ENCODE measurements around the gene MTMR3.
"Not testable (repeated sequence)": the region's sequence is repeated elsewhere in the genome, so short reads cannot be mapped to it uniquely, and the experiment has no call there.

Gene MTMR3

DNA sequence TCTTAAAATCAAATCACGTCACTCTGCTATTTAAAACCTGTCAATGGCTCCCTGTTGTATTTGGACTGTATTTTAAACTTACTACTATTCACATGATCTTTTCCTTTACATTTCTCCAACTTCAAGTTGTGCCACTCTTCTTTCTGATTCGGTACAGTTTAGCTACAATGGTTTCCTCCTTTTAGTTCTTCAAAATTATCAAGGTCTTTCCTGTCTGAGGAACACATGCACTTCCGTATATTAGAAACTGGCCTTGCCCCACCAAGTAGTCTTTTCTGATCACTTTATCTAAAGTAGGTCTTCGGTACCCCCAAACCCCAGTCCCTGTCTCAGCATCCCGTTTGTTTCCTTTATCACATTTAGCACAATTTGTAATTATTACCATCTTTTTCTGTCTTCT, 81.8 kb downstream of the MTMR3 start:
- no peak overlapping the region for H3K27ac ChIP-seq
- TF ChIP-seq, protein P1, sequence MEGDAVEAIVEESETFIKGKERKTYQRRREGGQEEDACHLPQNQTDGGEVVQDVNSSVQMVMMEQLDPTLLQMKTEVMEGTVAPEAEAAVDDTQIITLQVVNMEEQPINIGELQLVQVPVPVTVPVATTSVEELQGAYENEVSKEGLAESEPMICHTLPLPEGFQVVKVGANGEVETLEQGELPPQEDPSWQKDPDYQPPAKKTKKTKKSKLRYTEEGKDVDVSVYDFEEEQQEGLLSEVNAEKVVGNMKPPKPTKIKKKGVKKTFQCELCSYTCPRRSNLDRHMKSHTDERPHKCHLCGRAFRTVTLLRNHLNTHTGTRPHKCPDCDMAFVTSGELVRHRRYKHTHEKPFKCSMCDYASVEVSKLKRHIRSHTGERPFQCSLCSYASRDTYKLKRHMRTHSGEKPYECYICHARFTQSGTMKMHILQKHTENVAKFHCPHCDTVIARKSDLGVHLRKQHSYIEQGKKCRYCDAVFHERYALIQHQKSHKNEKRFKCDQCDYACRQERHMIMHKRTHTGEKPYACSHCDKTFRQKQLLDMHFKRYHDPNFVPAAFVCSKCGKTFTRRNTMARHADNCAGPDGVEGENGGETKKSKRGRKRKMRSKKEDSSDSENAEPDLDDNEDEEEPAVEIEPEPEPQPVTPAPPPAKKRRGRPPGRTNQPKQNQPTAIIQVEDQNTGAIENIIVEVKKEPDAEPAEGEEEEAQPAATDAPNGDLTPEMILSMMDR (IDR thresholded peaks at IDR 0.05), result no peak
- TF ChIP-seq ZFX (IDR thresholded peaks at IDR 0.05; ENCODE audit: borderline replicate concordance), result no peak

DNA sequence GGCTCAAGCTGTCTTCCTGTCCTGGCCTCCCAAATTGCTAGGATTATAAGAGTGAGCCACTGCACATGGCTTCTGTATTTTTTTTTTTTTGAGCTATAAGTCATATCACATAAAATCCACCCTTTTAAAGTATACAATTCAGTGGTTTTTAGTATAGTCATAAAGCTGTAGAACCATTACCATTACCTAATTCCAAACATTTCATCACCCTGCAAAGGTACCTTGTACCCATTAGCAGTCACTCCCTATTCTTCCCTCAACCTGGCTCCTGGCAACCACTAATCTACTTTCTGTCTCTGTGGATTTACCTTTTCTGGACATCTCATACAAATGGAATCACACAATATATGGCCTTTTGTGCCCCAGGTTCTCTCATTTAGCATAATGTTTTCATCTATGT, 84.5 kb downstream of the MTMR3 start:
- TF ChIP-seq, protein P1 (IDR thresholded peaks at IDR 0.05), result no peak
- TF ChIP-seq ZFX (IDR thresholded peaks at IDR 0.05; ENCODE audit: borderline replicate concordance), result no peak
- H3K27ac ChIP-seq, result no peak overlapping the region

DNA sequence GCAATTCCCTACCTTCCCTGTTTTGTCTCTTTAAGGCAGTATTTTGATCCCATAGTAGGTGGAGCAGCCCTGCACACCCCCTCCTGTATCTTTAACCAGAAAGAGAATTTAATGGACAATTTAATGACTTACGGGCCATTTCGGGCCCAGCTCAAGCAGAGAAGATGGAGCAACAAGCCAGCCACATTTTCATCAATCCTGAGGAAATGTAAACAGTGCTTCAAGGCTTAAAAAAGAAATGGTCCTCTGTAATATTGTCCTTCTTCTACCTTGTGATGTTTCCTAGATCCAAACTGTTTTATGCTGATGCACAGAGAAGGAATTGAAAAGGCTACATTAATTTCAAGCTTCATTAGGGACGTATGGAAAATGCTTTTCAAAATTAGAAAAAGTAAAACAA, 88.6 kb downstream of the MTMR3 start:
- TF ChIP-seq, protein P1 (IDR thresholded peaks at IDR 0.05), result no peak
- no peak for TF ChIP-seq ZFX (IDR thresholded peaks at IDR 0.05; ENCODE audit: borderline replicate concordance)
- no peak overlapping the region for H3K27ac ChIP-seq

DNA sequence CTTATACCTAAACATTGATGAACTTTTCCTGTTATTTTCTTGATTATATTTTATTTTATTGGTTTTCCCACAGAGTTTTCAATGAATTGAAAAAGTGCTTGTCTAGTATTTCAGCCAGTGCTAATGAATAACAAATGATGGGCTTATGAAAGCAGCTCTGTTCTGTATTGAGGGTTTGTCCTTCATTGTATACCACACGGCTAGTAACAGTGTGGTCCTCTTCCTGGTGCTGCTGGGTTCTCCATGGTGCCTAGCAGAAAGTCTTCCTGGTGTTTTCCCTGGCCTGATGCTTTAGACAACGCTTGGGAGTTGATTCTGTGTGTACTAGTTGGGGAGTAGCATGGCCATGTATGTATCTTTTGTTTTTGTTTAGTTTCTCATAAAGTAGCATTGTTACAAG, 89.1 kb downstream of the MTMR3 start:
- no peak for TF ChIP-seq ZFX (IDR thresholded peaks at IDR 0.05; ENCODE audit: borderline replicate concordance)
- TF ChIP-seq, protein P1 (IDR thresholded peaks at IDR 0.05), result no peak

DNA sequence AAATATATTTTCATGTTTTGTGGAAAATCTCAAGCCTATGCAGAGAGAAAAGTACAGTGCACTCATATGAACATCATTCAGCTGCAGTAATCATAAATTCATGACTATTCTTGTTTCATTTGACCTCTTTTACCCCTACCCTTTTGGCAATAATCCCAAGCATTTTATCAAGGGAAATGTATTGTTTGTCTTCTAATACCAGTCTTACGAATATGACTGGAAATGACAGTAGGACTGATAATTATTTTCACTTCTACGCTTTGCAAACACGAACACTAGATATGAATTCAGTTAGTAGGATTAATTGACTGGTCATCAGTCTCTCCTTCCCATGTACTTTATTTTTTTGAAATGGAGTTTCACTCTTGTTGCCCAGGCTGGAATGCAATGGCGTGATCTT, 90.3 kb downstream of the MTMR3 start:
- TF ChIP-seq, protein P1 (IDR thresholded peaks at IDR 0.05), result no peak
- no peak for TF ChIP-seq ZFX (IDR thresholded peaks at IDR 0.05; ENCODE audit: borderline replicate concordance)

More for the DNA sequence above, 89.1 kb downstream of the MTMR3 start:
- H3K27ac ChIP-seq, result no peak overlapping the region

DNA sequence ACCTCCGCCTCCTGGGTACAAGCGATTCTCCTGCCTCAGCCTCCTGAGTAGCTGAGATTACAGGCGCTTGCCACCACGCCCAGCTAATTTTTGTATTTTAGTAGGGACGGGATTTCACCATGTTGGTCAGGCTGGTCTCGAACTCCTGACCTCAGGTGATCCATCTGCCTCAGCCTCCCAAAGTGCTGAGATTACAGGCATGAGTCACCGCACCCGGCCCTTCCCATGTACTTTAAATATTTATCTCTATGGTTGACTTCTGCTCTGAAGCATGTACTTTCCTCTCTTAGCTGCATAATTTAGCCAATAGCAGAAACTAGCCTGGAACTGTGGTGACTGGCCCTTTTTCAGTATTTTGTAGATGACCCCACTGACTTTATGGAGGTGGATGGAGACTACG, 90.7 kb downstream of the MTMR3 start:
- not testable (repeated sequence) for H3K27ac ChIP-seq

More for the DNA sequence above, 90.3 kb downstream of the MTMR3 start:
- H3K27ac ChIP-seq, result no peak overlapping the region

DNA sequence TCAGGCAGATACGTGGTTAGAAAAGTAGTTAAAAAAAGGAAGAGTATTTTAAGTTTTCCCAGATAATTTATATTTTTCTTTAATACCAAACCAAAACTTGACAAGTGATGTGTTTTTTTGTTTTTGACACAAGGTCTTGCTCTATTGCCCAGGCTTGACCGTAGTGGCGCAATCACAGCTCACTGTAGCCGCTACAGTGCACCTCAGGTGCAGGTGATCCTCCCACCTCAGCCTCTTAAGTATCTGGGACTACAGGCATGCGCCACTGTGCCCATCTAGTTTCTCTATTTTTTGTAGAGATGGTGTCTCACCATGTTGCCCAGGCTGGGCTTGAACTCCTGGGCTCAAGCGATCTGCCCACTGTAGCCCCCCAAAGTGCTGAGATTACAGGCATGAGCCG, 92.5 kb downstream of the MTMR3 start:
- H3K27ac ChIP-seq, result no peak overlapping the region
- TF ChIP-seq, protein P1 (IDR thresholded peaks at IDR 0.05), result no peak
- no peak for TF ChIP-seq ZFX (IDR thresholded peaks at IDR 0.05; ENCODE audit: borderline replicate concordance)

DNA sequence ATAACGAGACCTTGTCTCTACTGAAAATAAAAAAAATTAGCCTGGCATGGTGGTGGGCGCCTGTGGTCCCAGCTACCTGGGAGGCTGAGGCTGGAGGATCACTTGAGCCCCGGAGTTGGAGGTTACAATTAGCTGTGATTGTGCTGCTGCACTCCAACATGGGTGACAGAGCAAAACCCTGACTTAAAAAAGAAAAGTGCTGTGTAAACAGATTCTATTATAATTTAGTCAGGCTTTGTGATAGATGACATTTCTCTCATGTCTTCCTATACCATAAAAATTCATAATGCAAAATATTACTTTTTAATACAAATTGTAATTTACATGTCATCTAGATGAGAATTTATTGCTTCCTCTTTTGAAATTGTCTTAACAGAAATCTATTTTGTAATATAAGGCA, 94.1 kb downstream of the MTMR3 start:
- TF ChIP-seq, protein P1 (IDR thresholded peaks at IDR 0.05), result no peak
- no peak for TF ChIP-seq ZFX (IDR thresholded peaks at IDR 0.05; ENCODE audit: borderline replicate concordance)
- H3K27ac ChIP-seq, result no peak overlapping the region

Data from 22Rv1 (cell line).